Activated gamma-delta T cell treated with Interleukin-2 at 50 U/mL for 16 hours (primary cell): ENCODE results near the gene RXFP3.

Source experiments
- DNase-seq: peaks from one replicate; pipeline ENCODE4 v3.0.0-alpha.2; 2020

The RXFP3 gene

DNA sequence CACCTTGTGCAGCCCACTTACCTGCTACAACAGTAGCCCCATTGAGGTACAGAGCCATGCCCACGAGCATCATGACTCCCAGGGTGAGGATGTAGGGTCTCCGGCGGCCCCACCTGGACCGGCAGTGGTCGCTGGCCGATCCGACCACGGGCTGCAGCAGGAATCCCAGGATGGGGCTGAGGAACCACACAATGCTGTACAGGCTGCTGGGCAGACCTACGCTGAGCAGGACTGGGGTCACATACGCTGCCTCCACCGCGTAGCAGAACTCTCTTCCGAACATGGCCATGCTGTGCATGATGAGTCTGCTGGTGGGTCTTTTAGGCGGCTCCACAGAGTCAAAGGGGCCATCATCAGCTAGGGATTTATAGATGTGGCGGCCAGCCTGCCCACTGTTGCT, 48.0 kb downstream of the RXFP3 start:
- DNase-seq, result no peak

GRCh38 chr5:33984671-33985124, 48.5 kb downstream of the RXFP3 start, which contains the start of gene SLC45A2:
Gene SLC45A2, minus strand, starts transcription at chr5:33984693. Its CDS starts 110 bp downstream, at chr5:33984583.
- no peak for DNase-seq

- DNase-seq, result no peak
Observed at GRCh38 chr5:33985447-33985846, 49.3 kb downstream of the RXFP3 start.
